ENCODE measurements around the gene ARTN.

DNA sequence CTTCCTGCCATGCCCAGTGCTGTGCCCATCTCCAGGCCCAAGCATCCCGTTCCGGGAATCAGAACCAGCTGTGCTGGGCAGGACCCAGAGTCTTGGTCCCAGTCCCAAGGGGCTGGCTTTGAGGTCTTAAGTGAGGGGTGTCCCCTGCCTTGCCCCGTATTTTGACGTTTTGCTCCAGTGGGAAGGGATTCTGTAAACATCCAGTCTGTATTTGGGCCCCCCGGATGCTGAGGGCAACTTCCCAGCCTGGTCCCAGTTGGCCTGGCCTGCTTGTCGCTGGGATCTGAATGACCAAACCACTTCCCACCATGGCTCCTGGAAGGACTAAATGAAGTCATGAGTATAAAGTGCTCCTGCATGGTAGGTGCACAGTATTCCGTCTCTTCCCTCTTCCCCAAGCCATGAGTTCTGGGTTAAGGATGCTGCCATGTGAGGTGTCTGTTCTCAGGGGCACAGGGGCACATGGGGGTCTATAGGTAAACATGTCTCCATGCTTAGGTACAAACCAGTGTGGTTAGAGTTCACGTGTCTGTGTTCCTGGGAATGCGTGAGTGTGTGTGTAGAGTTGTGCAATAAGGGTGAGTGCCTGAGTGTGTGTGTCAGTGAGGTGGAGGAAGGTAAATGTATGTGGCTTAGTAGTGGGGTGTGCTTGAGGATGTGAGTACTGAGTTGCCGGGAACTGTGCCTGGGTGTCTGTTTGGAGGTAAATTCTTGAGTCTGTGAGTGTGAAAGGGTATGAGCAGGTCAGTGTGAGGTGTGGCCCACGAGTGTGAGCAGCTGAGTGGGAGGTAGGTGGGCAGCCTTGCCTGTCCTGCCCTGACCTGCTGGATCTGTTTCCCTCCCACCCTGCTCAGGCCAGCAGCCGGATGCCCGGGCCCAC lies 46.9 kb downstream of the ARTN start:
- TF ChIP-seq, protein P1, sequence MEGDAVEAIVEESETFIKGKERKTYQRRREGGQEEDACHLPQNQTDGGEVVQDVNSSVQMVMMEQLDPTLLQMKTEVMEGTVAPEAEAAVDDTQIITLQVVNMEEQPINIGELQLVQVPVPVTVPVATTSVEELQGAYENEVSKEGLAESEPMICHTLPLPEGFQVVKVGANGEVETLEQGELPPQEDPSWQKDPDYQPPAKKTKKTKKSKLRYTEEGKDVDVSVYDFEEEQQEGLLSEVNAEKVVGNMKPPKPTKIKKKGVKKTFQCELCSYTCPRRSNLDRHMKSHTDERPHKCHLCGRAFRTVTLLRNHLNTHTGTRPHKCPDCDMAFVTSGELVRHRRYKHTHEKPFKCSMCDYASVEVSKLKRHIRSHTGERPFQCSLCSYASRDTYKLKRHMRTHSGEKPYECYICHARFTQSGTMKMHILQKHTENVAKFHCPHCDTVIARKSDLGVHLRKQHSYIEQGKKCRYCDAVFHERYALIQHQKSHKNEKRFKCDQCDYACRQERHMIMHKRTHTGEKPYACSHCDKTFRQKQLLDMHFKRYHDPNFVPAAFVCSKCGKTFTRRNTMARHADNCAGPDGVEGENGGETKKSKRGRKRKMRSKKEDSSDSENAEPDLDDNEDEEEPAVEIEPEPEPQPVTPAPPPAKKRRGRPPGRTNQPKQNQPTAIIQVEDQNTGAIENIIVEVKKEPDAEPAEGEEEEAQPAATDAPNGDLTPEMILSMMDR (conservative IDR thresholded peaks at IDR 0.05), result no peak
- TF ChIP-seq ZFX (IDR thresholded peaks at IDR 0.05), result no peak
